Measurements from ENCODE around the gene PLD2. TPM values are rescaled to one million over a fixed set of nuclear protein-coding genes. Genes with fewer than 3 reads are reported as not detected.
"Not testable (repeated sequence)": the region's sequence is repeated elsewhere in the genome, so short reads cannot be mapped to it uniquely, and the experiment has no call there.

Gene PLD2
- total and polyA plus RNA-seq, 7 experiments from 2014 or later, result 1.5 to 42.7 (median 25.2) TPM

- peaks cover 28 to 54% (median 43%) of the 10 kb centered on the region in 7 donors for H3K4me1 Mint-ChIP-seq
- H3K36me3 ChIP-seq (ENCODE audit: control insufficient read depth in 2 of 3, insufficient read depth in 3 of 3, low read length in 3 of 3), result peaks cover 0 to 29% (median 7%) of the 10 kb centered on the region in 3 experiments
- POLR2A ChIA-PET, result no interaction called here
- H3K4me3 Mint-ChIP-seq, result no peak overlapping the region
- ATAC-seq (no peak), DNase-seq (no peak)
- H3K27ac ChIP-seq (ENCODE audit: low read depth, low read length), result no peak overlapping the region
- H3K27me3 Mint-ChIP-seq, result no peaks in the 10 kb centered on the region
- no peaks in the 10 kb centered on the region for H3K9me3 ChIP-seq (ENCODE audit: control insufficient read depth in 2 of 3, low read length in 3 of 3)
- peaks cover 0 to 29% (median 17%) of the 10 kb centered on the region in 5 donors for H3K36me3 Mint-ChIP-seq
- peaks cover 0 to 8% of the 10 kb centered on the region in 2 donors for H3K4me1 ChIP-seq (ENCODE audit: control insufficient read depth in 2 of 2, insufficient read depth in 2 of 2, low read length in 2 of 2)
- CTCF ChIA-PET, result no interaction called here
- H3K27me3 ChIP-seq (ENCODE audit: control insufficient read depth in 2 of 2, insufficient read depth in 2 of 2, low read length in 2 of 2), result no peaks in the 10 kb centered on the region
- H3K9me3 Mint-ChIP-seq, result peaks cover 0 to 8% (median 5%) of the 10 kb centered on the region in 11 donors
- intact Hi-C loops (cut with micrococcal nuclease), result no loop called here
- H3K4me3 ChIP-seq (ENCODE audit: low read length), result no peak overlapping the region
- peak overlapping the region in 1 of 9 donors; percentile 5 for H3K27ac Mint-ChIP-seq
Observed at GRCh38 chr17:4856271-4856936, 49.5 kb downstream of the PLD2 start.

DNA sequence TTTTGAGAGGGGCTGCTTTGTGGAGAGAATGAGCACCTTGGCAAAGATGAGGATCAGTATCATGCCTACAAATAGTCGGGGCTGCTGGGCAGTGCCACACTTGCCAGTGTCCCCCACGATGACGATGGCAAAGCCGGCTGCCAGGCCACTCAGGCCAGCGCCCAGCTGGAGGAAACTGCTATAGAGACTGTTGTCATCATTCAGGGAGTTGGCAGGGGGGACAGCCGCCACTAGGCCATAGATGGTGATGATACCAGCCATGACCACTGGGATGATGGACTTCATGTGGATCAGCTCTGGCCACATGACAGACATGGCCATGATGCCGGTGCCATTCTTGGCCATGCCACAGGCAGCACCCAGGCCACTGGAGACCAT lies 50.0 kb downstream of the PLD2 start:
- H3K27ac ChIP-seq (ENCODE audit: low read depth, low read length), result no peak overlapping the region
- Mint-ChIP-seq H3K27ac (peak overlapping the region in 2 of 9 donors; percentile 5 to 76), H3K27me3 (no peaks in the 10 kb centered on the region), H3K4me3 (no peak overlapping the region), H3K9me3 (peaks cover 0 to 7% (median 5%) of the 10 kb centered on the region in 11 donors), H3K4me1 (peaks cover 28 to 51% (median 40%) of the 10 kb centered on the region in 7 donors), H3K36me3 (peaks cover 0 to 26% (median 18%) of the 10 kb centered on the region in 5 donors)
- ATAC-seq (no peak), DNase-seq (no peak)
- H3K27me3 ChIP-seq (ENCODE audit: control insufficient read depth in 2 of 2, insufficient read depth in 2 of 2, low read length in 2 of 2), result no peaks in the 10 kb centered on the region
- intact Hi-C loops (cut with micrococcal nuclease), result no loop called here
- POLR2A ChIA-PET, result no interaction called here
- H3K4me3 ChIP-seq (ENCODE audit: low read length), result no peak overlapping the region
- peaks cover 0 to 8% of the 10 kb centered on the region in 2 donors for H3K4me1 ChIP-seq (ENCODE audit: control insufficient read depth in 2 of 2, insufficient read depth in 2 of 2, low read length in 2 of 2)
- no peaks in the 10 kb centered on the region for H3K9me3 ChIP-seq (ENCODE audit: control insufficient read depth in 2 of 3, low read length in 3 of 3)
- H3K36me3 ChIP-seq (ENCODE audit: control insufficient read depth in 2 of 3, insufficient read depth in 3 of 3, low read length in 3 of 3), result peaks cover 0 to 30% (median 7%) of the 10 kb centered on the region in 3 experiments
- CTCF ChIA-PET, result no interaction called here

- peaks cover 25 to 47% (median 36%) of the 10 kb centered on the region in 7 donors for H3K4me1 Mint-ChIP-seq
Observed at GRCh38 chr17:4857347-4857746, 50.4 kb downstream of the PLD2 start.

GRCh38 chr17:4858068-4858881 lies 51.3 kb downstream of the PLD2 start:
- no peak overlapping the region for H3K4me3 ChIP-seq (ENCODE audit: low read length)
- no peak overlapping the region for H3K27ac Mint-ChIP-seq

More at GRCh38 chr17:4857347-4857746, 50.4 kb downstream of the PLD2 start:
- ATAC-seq; H3K27me3 ChIP-seq (ENCODE audit: control insufficient read depth in 2 of 2, insufficient read depth in 2 of 2, low read length in 2 of 2); H3K9me3 ChIP-seq (ENCODE audit: control insufficient read depth in 2 of 3, low read length in 3 of 3); intact Hi-C loops (cut with micrococcal nuclease); DNase-seq; H3K9me3 Mint-ChIP-seq; H3K4me3 Mint-ChIP-seq; H3K4me3 ChIP-seq (ENCODE audit: low read length); H3K4me1 ChIP-seq (ENCODE audit: control insufficient read depth in 2 of 2, insufficient read depth in 2 of 2, low read length in 2 of 2); H3K27me3 Mint-ChIP-seq; H3K27ac ChIP-seq (ENCODE audit: low read depth, low read length); POLR2A ChIA-PET: not testable (repeated sequence)
- peaks cover 0 to 30% (median 7%) of the 10 kb centered on the region in 3 experiments for H3K36me3 ChIP-seq (ENCODE audit: control insufficient read depth in 2 of 3, insufficient read depth in 3 of 3, low read length in 3 of 3)
- Mint-ChIP-seq H3K27ac (peak overlapping the region in 1 of 9 donors; percentile 76), H3K36me3 (peaks cover 0 to 27% (median 20%) of the 10 kb centered on the region in 5 donors)
- CTCF ChIA-PET, result interaction anchor here (0.6 kb wide), 1 partner anchor 86 kb away, joined by 3 read pairs; no protein-coding TSS in a partner anchor

GRCh38 chr17:4858882-4859260 lies 51.9 kb downstream of the PLD2 start:
- ATAC-seq (no peak), DNase-seq (no peak)
- H3K4me3 Mint-ChIP-seq, result no peak overlapping the region
- Histone ChIP-seq H3K4me3 (ENCODE audit: low read length) (no peak overlapping the region), H3K9me3 (ENCODE audit: control insufficient read depth in 2 of 3, low read length in 3 of 3) (no peaks in the 10 kb centered on the region), H3K36me3 (ENCODE audit: control insufficient read depth in 2 of 3, insufficient read depth in 3 of 3, low read length in 3 of 3) (peaks cover 0 to 28% (median 7%) of the 10 kb centered on the region in 3 experiments), H3K4me1 (ENCODE audit: control insufficient read depth in 2 of 2, insufficient read depth in 2 of 2, low read length in 2 of 2) (peaks cover 0 to 3% of the 10 kb centered on the region in 2 donors), H3K27ac (ENCODE audit: low read depth, low read length) (no peak overlapping the region), H3K27me3 (ENCODE audit: control insufficient read depth in 2 of 2, insufficient read depth in 2 of 2, low read length in 2 of 2) (no peaks in the 10 kb centered on the region)
- no peak overlapping the region for H3K27ac Mint-ChIP-seq
- POLR2A ChIA-PET, result no interaction called here
- intact Hi-C loops (cut with micrococcal nuclease), result no loop called here
- H3K27me3 Mint-ChIP-seq, result no peaks in the 10 kb centered on the region
- H3K9me3 Mint-ChIP-seq, result peaks cover 0 to 4% (median 0%) of the 10 kb centered on the region in 11 donors
- peaks cover 0 to 27% (median 20%) of the 10 kb centered on the region in 5 donors for H3K36me3 Mint-ChIP-seq
- CTCF ChIA-PET, result interaction anchor here (0.6 kb wide), 2 partner anchors 30 to 293 kb away, joined by 3 read pairs; no protein-coding TSS in a partner anchor
- peaks cover 26 to 44% (median 31%) of the 10 kb centered on the region in 7 donors for H3K4me1 Mint-ChIP-seq

More at GRCh38 chr17:4858068-4858881, 51.3 kb downstream of the PLD2 start:
- H3K4me3 Mint-ChIP-seq, result peak overlapping the region in 1 of 10 donors; percentile 16
- Histone ChIP-seq H3K27ac (ENCODE audit: low read depth, low read length) (no peak overlapping the region), H3K9me3 (ENCODE audit: control insufficient read depth in 2 of 3, low read length in 3 of 3) (no peaks in the 10 kb centered on the region), H3K36me3 (ENCODE audit: control insufficient read depth in 2 of 3, insufficient read depth in 3 of 3, low read length in 3 of 3) (peaks cover 0 to 30% (median 7%) of the 10 kb centered on the region in 3 experiments), H3K4me1 (ENCODE audit: control insufficient read depth in 2 of 2, insufficient read depth in 2 of 2, low read length in 2 of 2) (peaks cover 0 to 8% of the 10 kb centered on the region in 2 donors), H3K27me3 (ENCODE audit: control insufficient read depth in 2 of 2, insufficient read depth in 2 of 2, low read length in 2 of 2) (no peaks in the 10 kb centered on the region)
- peaks cover 25 to 46% (median 34%) of the 10 kb centered on the region in 7 donors for H3K4me1 Mint-ChIP-seq
- H3K27me3 Mint-ChIP-seq, result no peaks in the 10 kb centered on the region
- intact Hi-C loops (cut with micrococcal nuclease), result no loop called here
- peaks cover 0 to 4% (median 0%) of the 10 kb centered on the region in 11 donors for H3K9me3 Mint-ChIP-seq
- CTCF ChIA-PET, result interaction anchor here (0.6 kb wide), 2 partner anchors 31 to 292 kb away, joined by 3 read pairs; no protein-coding TSS in a partner anchor
- ATAC-seq (no peak), DNase-seq (no peak)
- H3K36me3 Mint-ChIP-seq, result peaks cover 0 to 27% (median 20%) of the 10 kb centered on the region in 5 donors
- POLR2A ChIA-PET, result interaction anchor here (0.7 kb wide), 1 partner anchor 544 kb away, joined by 3 read pairs; no protein-coding TSS in a partner anchor

DNA sequence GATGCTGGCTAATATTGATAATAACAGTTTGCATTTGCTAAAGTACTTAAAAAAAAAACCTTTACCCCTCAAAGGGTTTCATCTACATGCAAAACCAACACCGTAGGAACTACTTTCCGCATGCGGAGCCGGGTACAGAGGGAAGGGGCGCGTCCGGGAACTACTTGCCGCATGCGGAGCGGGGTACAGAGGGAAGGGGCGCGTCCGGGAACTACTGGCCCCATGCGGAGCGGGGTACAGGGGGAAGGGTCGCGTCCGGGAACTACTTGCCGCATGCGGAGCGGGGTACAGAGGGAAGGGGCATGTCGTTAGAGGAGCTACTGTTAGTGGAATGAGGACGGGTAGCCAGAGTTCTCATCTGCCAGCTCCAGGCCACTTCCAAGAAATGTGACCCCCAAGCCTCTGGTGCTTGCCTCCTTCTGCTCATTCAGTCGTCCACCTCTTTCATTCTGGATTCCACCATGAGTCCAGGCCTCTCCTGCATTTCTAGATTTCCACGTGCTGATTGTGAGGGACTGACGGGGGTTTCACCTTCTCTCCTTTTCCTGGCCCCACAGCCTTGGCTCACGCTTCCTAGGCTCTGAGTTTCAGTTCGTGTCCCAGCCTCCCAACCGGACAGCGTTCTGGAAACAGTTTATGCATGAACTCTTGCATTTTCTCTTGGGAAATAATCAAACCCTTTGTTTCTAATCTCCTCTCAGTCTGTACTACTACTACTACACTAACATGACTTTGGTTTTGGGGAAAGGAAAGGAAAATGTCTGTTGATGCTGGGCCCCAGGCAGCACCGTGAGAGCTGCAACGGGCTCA lies 53.1 kb downstream of the PLD2 start:
- Histone ChIP-seq H3K4me1 (ENCODE audit: control insufficient read depth in 2 of 2, insufficient read depth in 2 of 2, low read length in 2 of 2) (no peaks in the 10 kb centered on the region), H3K27ac (ENCODE audit: low read depth, low read length) (no peak overlapping the region), H3K27me3 (ENCODE audit: control insufficient read depth in 2 of 2, insufficient read depth in 2 of 2, low read length in 2 of 2) (no peaks in the 10 kb centered on the region), H3K36me3 (ENCODE audit: control insufficient read depth in 2 of 3, insufficient read depth in 3 of 3, low read length in 3 of 3) (peaks cover 0 to 24% (median 3%) of the 10 kb centered on the region in 3 experiments), H3K9me3 (ENCODE audit: control insufficient read depth in 2 of 3, low read length in 3 of 3) (no peaks in the 10 kb centered on the region), H3K4me3 (ENCODE audit: low read length) (no peak overlapping the region)
- intact Hi-C loops (cut with micrococcal nuclease), result no loop called here
- Mint-ChIP-seq H3K27ac (no peak overlapping the region), H3K36me3 (peaks cover 0 to 19% (median 13%) of the 10 kb centered on the region in 5 donors), H3K4me1 (peaks cover 19 to 34% (median 26%) of the 10 kb centered on the region in 7 donors), H3K9me3 (peaks cover 0 to 4% (median 0%) of the 10 kb centered on the region in 11 donors), H3K27me3 (no peaks in the 10 kb centered on the region), H3K4me3 (no peak overlapping the region)
- CTCF ChIA-PET, result no interaction called here
- POLR2A ChIA-PET, result interaction anchor here (1.0 kb wide), 1 partner anchor 51 kb away, joined by 3 read pairs; no protein-coding TSS in a partner anchor
- DNase-seq (no peak), ATAC-seq (no peak)
